Measurements from ENCODE around the gene RAP1GAP. TPM values are rescaled to one million over a fixed set of nuclear protein-coding genes. Genes with fewer than 3 reads are reported as not detected.

Gene RAP1GAP
- total and polyA plus RNA-seq, 4 donors: 5.6 to 64.7 (median 28.0) TPM

DNA sequence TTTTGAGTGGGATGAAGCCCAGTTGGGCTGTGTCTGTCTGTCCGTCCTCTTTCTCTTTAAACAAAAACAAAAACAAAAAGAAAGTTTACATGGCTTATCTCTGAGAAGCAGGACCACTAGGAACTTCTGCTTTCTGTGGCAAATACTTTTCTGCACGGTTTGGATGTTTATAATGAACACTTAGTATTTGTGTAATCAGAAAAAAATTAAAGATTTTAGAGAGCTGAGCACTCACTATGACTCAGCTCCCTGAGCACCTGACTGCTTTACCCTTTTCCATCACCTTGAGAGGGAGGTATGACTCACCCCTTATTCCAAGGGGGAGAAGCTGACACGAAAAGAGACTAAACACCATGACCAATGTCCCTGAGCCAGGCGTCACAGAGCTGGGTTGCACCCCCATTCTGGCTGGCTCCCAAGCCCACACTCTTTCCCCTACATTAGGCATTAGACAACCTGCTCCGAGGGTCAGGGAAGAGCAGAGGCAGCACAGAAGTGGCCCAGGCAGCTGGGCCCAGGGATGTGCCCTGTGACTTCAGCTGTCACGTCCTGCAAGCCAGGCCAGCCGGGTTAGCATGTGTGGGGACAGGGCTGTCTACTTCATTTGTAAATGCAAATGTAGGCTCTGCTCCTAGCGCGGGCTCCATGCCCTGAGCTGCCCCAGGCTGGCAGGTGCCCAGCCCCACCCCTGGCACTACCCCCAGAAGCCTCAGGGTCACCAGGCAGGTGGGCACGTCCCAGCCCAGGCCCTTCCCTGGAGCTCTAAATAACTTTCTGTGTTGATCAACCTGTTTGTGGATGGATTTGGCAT, 30.4 kb downstream of the RAP1GAP start:
- no peak for DNase-seq
- no peak overlapping the region for H3K4me3 ChIP-seq
- H3K9ac ChIP-seq (ENCODE audit: insufficient read depth in 1 of 2, low read length in 2 of 2): no peak overlapping the region
- H3K36me3 ChIP-seq (ENCODE audit: control insufficient read depth in 4 of 4, insufficient read depth in 4 of 4, low read length in 4 of 4): no peaks in the 10 kb centered on the region
- ATAC-seq (ENCODE audit: insufficient read depth, low FRiP score): peak; percentile 77
- H3K27me3 ChIP-seq (ENCODE audit: control insufficient read depth in 3 of 3, insufficient read depth in 3 of 3, low read length in 2 of 3): no peaks in the 10 kb centered on the region
- peak overlapping the region in 1 of 2 donors; percentile 85 for H3K27ac ChIP-seq (ENCODE audit: low read depth in 1 of 2, low read length in 1 of 2)
- 17 to 23% methylated on average over 10 of the region's 10 CpGs for WGBS, 2 donors
- H3K9me3 ChIP-seq (ENCODE audit: control insufficient read depth in 4 of 4, insufficient read depth in 3 of 4, low read length in 3 of 4): no peaks in the 10 kb centered on the region
- TF ChIP-seq, protein P1, sequence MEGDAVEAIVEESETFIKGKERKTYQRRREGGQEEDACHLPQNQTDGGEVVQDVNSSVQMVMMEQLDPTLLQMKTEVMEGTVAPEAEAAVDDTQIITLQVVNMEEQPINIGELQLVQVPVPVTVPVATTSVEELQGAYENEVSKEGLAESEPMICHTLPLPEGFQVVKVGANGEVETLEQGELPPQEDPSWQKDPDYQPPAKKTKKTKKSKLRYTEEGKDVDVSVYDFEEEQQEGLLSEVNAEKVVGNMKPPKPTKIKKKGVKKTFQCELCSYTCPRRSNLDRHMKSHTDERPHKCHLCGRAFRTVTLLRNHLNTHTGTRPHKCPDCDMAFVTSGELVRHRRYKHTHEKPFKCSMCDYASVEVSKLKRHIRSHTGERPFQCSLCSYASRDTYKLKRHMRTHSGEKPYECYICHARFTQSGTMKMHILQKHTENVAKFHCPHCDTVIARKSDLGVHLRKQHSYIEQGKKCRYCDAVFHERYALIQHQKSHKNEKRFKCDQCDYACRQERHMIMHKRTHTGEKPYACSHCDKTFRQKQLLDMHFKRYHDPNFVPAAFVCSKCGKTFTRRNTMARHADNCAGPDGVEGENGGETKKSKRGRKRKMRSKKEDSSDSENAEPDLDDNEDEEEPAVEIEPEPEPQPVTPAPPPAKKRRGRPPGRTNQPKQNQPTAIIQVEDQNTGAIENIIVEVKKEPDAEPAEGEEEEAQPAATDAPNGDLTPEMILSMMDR (IDR thresholded peaks at IDR 0.05; ENCODE audit: control extremely low read depth, extremely low read depth): no peak
- H3K4me1 ChIP-seq (ENCODE audit: control insufficient read depth in 5 of 5, insufficient read depth in 5 of 5, low read length in 5 of 5): peaks cover 0 to 12% (median 0%) of the 10 kb centered on the region in 5 donors

DNA sequence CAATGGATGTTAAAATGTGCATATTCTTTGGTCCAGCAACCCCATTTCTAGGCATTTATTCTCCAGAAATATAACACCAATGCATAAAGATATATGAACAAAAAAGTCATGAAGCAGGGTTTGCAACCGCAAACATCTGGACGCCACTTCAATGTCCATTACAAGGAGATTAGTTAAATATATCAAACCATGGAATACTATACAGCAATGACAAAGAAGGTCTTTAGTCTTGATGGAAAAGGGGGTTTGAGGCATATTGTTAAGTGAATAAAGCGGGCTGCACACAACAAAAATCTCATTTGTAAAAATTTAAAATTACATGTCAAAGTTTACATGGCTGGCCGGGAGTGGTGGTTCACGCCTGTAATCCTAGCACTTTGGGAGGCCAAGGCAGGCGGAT, 31.6 kb downstream of the RAP1GAP start:
- Histone ChIP-seq H3K9ac (ENCODE audit: insufficient read depth in 1 of 2, low read length in 2 of 2) (no peak overlapping the region), H3K4me3 (no peak overlapping the region), H3K36me3 (ENCODE audit: control insufficient read depth in 4 of 4, insufficient read depth in 4 of 4, low read length in 4 of 4) (no peaks in the 10 kb centered on the region), H3K4me1 (ENCODE audit: control insufficient read depth in 5 of 5, insufficient read depth in 5 of 5, low read length in 5 of 5) (peaks cover 0 to 15% (median 0%) of the 10 kb centered on the region in 5 donors), H3K27ac (ENCODE audit: low read depth in 1 of 2, low read length in 1 of 2) (no peak overlapping the region), H3K27me3 (ENCODE audit: control insufficient read depth in 3 of 3, insufficient read depth in 3 of 3, low read length in 2 of 3) (no peaks in the 10 kb centered on the region), H3K9me3 (ENCODE audit: control insufficient read depth in 4 of 4, insufficient read depth in 3 of 4, low read length in 3 of 4) (no peaks in the 10 kb centered on the region)
- TF ChIP-seq, protein P1 (IDR thresholded peaks at IDR 0.05; ENCODE audit: control extremely low read depth, extremely low read depth): no peak
- ATAC-seq (ENCODE audit: insufficient read depth, low FRiP score) (no peak), DNase-seq (no peak)
- WGBS, 2 donors: 90 to 97% methylated on average over 6 of the region's 6 CpGs

DNA sequence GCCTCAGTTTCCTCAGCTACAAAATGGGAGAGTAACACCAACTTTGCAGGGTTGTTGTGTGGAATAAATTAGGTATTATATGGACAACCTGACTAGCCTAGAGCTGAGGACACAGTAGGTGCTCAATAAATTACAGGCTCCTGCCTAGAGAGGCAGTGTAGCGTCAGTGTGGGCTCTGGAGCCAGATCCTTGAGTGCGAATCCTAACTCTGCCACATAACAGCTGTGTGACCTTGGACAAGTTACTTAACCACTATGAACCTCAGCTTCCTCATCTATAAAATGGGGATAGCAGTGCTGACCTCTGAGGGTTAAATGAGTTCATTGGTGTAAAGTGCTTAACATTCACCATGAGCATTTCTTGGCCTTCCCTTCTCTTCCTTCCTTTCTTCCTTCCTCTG, 33.1 kb downstream of the RAP1GAP start:
- H3K36me3 ChIP-seq (ENCODE audit: control insufficient read depth in 4 of 4, insufficient read depth in 4 of 4, low read length in 4 of 4): no peaks in the 10 kb centered on the region
- H3K4me1 ChIP-seq (ENCODE audit: control insufficient read depth in 5 of 5, insufficient read depth in 5 of 5, low read length in 5 of 5): peaks cover 0 to 21% (median 3%) of the 10 kb centered on the region in 5 donors
- H3K9ac ChIP-seq (ENCODE audit: insufficient read depth in 1 of 2, low read length in 2 of 2): no peak overlapping the region
- H3K4me3 ChIP-seq: no peak overlapping the region
- WGBS, 2 donors: 96% methylated on average over 2 of the region's 2 CpGs
- TF ChIP-seq, protein P1 (IDR thresholded peaks at IDR 0.05; ENCODE audit: control extremely low read depth, extremely low read depth): no peak
- ATAC-seq (ENCODE audit: insufficient read depth, low FRiP score): no peak
- no peak for DNase-seq
- no peaks in the 10 kb centered on the region for H3K9me3 ChIP-seq (ENCODE audit: control insufficient read depth in 4 of 4, insufficient read depth in 3 of 4, low read length in 3 of 4)
- no peak overlapping the region for H3K27ac ChIP-seq (ENCODE audit: low read depth in 1 of 2, low read length in 1 of 2)
- no peaks in the 10 kb centered on the region for H3K27me3 ChIP-seq (ENCODE audit: control insufficient read depth in 3 of 3, insufficient read depth in 3 of 3, low read length in 2 of 3)
